Ovary (tissue), 3 donors: ENCODE results near the gene MAN1B1.

Experiments used
- EP300 ChIP-seq: sonication (generic); formaldehyde crosslinking; IDR thresholded peaks from one replicate; pipeline ENCODE4 v1.6.1; 2017; ENCODE audit warnings: antibody characterized with exemption
- POLR2A ChIP-seq: fragments of 450-650 bp; IDR thresholded peaks from one replicate; pipeline ENCODE4 v1.6.1; 2017; ENCODE audit warnings: antibody characterized with exemption, mild to moderate bottlenecking, moderate library complexity
- TF ChIP-seq, protein P1 (sequence below), 3 donors: fragments of 450-650 bp in 2 of 3; fragments of 200-600 bp in 1 of 3; IDR thresholded peaks; one replicate each; pipeline versions ENCODE4 v1.5.1 to v1.8.0; 2016 to 2022; ENCODE audit warnings: antibody characterized with exemption in 3 of 3, mild to moderate bottlenecking in 1 of 3
- donor health status: DM: no; HTN: no; CAD: no.

DNA sequence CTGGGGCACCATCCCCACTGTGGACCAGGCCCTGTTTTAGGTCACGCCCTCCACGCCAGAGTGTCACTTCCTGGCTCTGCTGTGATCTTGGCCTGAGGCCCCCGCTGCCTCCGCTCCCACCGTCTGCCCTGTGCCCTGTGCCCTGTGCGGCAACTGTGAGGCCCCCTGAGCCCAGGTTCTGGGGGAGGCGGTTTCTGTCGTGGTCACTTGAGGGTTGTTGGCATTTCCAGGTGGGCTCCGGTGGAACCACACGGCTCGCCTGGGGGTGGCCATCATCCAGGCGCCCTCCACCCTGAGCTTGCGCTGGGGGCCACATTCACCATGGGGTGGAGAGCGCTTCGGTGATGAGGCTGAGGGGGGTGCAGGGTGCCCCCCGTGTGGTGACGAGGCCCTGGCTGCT, 21.2 kb downstream of the MAN1B1 start:
- no peak for TF ChIP-seq POLR2A
- TF ChIP-seq, protein P1, sequence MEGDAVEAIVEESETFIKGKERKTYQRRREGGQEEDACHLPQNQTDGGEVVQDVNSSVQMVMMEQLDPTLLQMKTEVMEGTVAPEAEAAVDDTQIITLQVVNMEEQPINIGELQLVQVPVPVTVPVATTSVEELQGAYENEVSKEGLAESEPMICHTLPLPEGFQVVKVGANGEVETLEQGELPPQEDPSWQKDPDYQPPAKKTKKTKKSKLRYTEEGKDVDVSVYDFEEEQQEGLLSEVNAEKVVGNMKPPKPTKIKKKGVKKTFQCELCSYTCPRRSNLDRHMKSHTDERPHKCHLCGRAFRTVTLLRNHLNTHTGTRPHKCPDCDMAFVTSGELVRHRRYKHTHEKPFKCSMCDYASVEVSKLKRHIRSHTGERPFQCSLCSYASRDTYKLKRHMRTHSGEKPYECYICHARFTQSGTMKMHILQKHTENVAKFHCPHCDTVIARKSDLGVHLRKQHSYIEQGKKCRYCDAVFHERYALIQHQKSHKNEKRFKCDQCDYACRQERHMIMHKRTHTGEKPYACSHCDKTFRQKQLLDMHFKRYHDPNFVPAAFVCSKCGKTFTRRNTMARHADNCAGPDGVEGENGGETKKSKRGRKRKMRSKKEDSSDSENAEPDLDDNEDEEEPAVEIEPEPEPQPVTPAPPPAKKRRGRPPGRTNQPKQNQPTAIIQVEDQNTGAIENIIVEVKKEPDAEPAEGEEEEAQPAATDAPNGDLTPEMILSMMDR (IDR thresholded peaks at IDR 0.05): no peak
- TF ChIP-seq EP300: no peak
